Measurements from ENCODE around the gene CHI3L1.
A peak's percentile ranks its signal among the peaks of the same experiment; 100 is the strongest.

CHI3L1 gene

DNA sequence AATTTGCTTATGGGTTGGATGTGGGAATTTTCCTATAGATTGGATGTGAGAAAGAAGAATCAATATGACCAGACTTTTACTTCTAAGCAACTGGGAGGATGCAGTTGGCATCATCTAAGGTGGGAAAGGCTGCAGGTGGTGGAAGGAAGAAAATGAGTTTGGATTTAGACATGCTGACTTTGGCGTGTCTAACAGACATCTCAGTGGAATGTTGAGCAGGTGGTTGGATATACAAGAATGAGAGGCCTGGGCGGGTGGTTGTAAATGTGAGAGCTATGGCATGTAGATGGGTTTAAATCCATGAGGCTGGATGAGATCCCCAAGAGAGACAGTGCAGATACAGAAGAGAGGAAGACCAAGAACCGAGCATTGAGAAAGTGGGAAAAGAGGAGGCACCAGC is 48.4 kb downstream of the CHI3L1 start:
- Histone ChIP-seq H3K27ac (ENCODE audit: low read depth, low read length) (no peak overlapping the region), H3K4me1 (ENCODE audit: control insufficient read depth in 5 of 5, insufficient read depth in 5 of 5, low read length in 5 of 5) (peaks cover 0 to 50% (median 22%) of the 10 kb centered on the region in 5 donors), H3K9ac (ENCODE audit: low read length in 5 of 5) (no peak overlapping the region), H3K4me3 (ENCODE audit: low read depth in 1 of 5, low read length in 5 of 5) (no peak overlapping the region), H3K9me3 (ENCODE audit: control insufficient read depth in 5 of 5, low read length in 5 of 5) (no peaks in the 10 kb centered on the region), H3K36me3 (ENCODE audit: control insufficient read depth in 5 of 5, insufficient read depth in 5 of 5, low read length in 5 of 5) (no peaks in the 10 kb centered on the region), H3K27me3 (ENCODE audit: control insufficient read depth in 5 of 5, insufficient read depth in 4 of 5, low read length in 5 of 5) (peaks cover 0 to 2% (median 0%) of the 10 kb centered on the region in 5 donors)

DNA sequence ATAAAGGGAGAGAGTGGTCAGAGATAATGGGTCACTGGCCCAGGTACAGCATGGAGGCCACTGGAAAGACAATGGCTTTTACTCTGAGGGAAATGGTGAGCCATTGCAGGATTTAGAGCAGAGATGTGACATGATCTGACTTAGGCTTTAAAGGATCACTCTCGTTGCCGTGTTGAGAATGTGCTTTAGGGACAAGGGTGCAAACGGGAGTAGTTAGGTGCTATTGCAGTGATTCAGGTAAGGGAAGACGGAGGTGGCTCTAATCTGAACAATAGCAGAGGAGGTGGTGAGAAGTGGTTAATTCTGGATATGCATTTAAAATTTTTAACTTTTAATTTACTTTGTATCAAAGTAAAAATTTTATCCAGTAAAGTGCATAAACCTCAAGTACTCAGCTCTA is 49.2 kb downstream of the CHI3L1 start:
- H3K27ac ChIP-seq (ENCODE audit: low read depth, low read length) = no peak overlapping the region
- H3K9me3 ChIP-seq (ENCODE audit: control insufficient read depth in 5 of 5, low read length in 5 of 5) = no peaks in the 10 kb centered on the region
- no peak overlapping the region for H3K4me3 ChIP-seq (ENCODE audit: low read depth in 1 of 5, low read length in 5 of 5)
- peaks cover 0 to 2% (median 0%) of the 10 kb centered on the region in 5 donors for H3K27me3 ChIP-seq (ENCODE audit: control insufficient read depth in 5 of 5, insufficient read depth in 4 of 5, low read length in 5 of 5)
- peaks cover 0 to 51% (median 26%) of the 10 kb centered on the region in 5 donors for H3K4me1 ChIP-seq (ENCODE audit: control insufficient read depth in 5 of 5, insufficient read depth in 5 of 5, low read length in 5 of 5)
- H3K9ac ChIP-seq (ENCODE audit: low read length in 5 of 5) = no peak overlapping the region
- H3K36me3 ChIP-seq (ENCODE audit: control insufficient read depth in 5 of 5, insufficient read depth in 5 of 5, low read length in 5 of 5) = no peaks in the 10 kb centered on the region

DNA sequence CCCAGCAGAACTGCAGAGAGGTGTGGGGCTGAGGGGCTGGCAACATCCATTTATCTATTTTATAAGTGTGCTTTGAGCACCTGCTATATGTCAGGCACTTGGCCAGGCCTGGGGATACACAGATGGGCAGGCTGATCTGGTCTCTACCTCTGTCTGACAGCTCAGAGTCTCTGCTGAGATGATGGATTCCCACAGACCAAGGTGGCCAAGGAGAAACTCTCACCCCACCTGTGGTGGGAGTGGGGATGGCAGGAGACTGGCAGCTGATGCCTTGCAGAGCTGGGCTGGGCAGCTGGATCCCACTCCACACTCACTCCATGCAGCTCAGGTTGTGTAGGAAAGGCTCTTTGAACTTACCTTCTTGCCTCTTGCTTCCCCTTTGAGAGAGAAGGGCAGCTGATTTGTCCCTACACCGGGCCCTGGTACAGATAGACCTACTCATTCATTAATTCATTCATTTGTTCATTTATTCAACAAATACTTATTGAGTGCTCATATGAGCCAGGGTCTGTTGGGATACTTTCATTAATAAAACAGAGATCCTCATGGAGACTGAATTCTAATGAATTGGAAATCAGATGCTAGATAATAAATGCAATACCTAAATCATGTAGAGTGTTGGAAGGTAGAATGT is 50.0 kb downstream of the CHI3L1 start:
- H3K4me3 ChIP-seq (ENCODE audit: low read depth in 1 of 5, low read length in 5 of 5) = no peak overlapping the region
- no peak overlapping the region for H3K27ac ChIP-seq (ENCODE audit: low read depth, low read length)
- H3K36me3 ChIP-seq (ENCODE audit: control insufficient read depth in 5 of 5, insufficient read depth in 5 of 5, low read length in 5 of 5) = no peaks in the 10 kb centered on the region
- H3K9ac ChIP-seq (ENCODE audit: low read length in 5 of 5) = no peak overlapping the region
- no peaks in the 10 kb centered on the region for H3K9me3 ChIP-seq (ENCODE audit: control insufficient read depth in 5 of 5, low read length in 5 of 5)
- H3K4me1 ChIP-seq (ENCODE audit: control insufficient read depth in 5 of 5, insufficient read depth in 5 of 5, low read length in 5 of 5) = peaks cover 0 to 59% (median 34%) of the 10 kb centered on the region in 5 donors
- H3K27me3 ChIP-seq (ENCODE audit: control insufficient read depth in 5 of 5, insufficient read depth in 4 of 5, low read length in 5 of 5) = no peaks in the 10 kb centered on the region

DNA sequence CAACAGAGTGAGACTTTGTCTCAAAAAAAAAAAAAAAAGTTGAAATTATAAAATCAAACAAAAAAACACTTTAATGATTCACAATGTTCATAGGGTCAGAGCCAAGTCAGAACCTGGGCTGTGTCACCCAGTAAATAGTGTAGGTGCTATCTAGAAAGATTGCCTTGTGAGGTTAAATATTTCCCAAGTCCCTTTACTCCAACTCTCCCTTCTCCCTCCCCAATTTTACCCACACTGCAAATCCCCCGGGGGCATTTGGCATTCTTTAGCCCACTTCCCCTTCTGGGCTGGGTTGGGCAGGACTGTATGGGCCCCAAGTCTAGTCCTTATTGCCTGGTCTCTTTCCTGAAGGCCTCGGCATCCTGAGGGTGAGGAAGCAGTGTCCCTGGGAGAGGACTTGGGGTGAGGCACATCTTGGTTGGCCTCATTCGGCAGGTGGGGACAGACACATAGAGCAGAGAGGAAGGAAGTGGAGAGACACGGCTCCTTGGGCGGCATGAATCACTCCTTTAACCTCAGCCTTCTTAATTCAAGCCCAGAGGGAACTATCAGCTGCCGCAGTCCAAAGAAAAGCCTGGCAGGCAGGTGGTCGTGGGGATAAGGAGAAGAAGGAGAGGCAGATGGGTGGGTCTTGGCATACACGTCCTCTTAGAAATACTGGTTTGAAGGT is 50.7 kb downstream of the CHI3L1 start:
- Histone ChIP-seq H3K4me1 (ENCODE audit: control insufficient read depth in 5 of 5, insufficient read depth in 5 of 5, low read length in 5 of 5) (peaks cover 0 to 61% (median 37%) of the 10 kb centered on the region in 5 donors), H3K27ac (ENCODE audit: low read depth, low read length) (no peak overlapping the region), H3K9ac (ENCODE audit: low read length in 5 of 5) (peak overlapping the region in 1 of 5 donors; percentile 13), H3K4me3 (ENCODE audit: low read depth in 1 of 5, low read length in 5 of 5) (peak overlapping the region in 1 of 5 donors; percentile 11), H3K9me3 (ENCODE audit: control insufficient read depth in 5 of 5, low read length in 5 of 5) (no peaks in the 10 kb centered on the region), H3K27me3 (ENCODE audit: control insufficient read depth in 5 of 5, insufficient read depth in 4 of 5, low read length in 5 of 5) (no peaks in the 10 kb centered on the region), H3K36me3 (ENCODE audit: control insufficient read depth in 5 of 5, insufficient read depth in 5 of 5, low read length in 5 of 5) (no peaks in the 10 kb centered on the region)

DNA sequence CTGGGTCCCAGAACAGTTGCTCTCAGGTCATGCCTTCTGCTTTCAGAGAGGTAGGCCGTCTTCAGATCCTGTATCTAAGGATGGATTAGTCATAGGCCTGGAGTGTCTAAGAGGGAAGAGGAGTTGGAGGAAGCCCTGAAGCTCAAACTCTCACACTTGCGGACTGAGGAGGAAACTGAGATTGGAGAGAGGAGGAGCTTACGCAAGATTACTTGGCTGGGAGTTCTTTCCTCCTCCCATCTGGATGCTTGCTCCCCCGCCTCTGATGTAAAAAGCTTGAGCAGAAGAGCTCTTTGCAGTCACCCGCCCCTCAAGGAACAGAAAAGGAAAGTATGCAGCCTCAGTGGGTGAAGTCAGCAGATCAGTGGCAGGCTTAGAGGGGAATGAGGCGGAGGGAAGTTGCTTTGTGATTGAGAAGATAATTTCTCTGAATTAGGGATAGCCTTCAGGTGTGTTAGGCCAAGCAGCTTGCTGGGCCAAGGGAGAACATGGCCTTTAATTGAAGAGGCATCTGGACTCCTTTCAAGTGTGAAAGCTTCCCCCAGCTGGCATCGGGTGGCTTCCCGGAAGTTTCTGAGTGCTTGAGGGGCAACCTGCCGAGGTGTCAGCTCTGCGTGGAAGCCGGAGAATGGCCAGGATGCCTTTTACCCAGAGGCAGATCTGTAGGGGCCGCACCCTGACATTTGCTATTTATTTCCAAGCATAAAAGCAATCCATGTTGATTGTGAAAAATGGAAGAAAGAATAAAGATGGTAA is 52.4 kb downstream of the CHI3L1 start:
- Histone ChIP-seq H3K4me1 (ENCODE audit: control insufficient read depth in 5 of 5, insufficient read depth in 5 of 5, low read length in 5 of 5) (peaks cover 1 to 71% (median 53%) of the 10 kb centered on the region in 5 donors), H3K27me3 (ENCODE audit: control insufficient read depth in 5 of 5, insufficient read depth in 4 of 5, low read length in 5 of 5) (no peaks in the 10 kb centered on the region), H3K9ac (ENCODE audit: low read length in 5 of 5) (peak overlapping the region in 2 of 5 donors; percentile 36 to 40), H3K27ac (ENCODE audit: low read depth, low read length) (peak overlapping the region; percentile 86), H3K36me3 (ENCODE audit: control insufficient read depth in 5 of 5, insufficient read depth in 5 of 5, low read length in 5 of 5) (no peaks in the 10 kb centered on the region), H3K4me3 (ENCODE audit: low read depth in 1 of 5, low read length in 5 of 5) (no peak overlapping the region), H3K9me3 (ENCODE audit: control insufficient read depth in 5 of 5, low read length in 5 of 5) (no peaks in the 10 kb centered on the region)

DNA sequence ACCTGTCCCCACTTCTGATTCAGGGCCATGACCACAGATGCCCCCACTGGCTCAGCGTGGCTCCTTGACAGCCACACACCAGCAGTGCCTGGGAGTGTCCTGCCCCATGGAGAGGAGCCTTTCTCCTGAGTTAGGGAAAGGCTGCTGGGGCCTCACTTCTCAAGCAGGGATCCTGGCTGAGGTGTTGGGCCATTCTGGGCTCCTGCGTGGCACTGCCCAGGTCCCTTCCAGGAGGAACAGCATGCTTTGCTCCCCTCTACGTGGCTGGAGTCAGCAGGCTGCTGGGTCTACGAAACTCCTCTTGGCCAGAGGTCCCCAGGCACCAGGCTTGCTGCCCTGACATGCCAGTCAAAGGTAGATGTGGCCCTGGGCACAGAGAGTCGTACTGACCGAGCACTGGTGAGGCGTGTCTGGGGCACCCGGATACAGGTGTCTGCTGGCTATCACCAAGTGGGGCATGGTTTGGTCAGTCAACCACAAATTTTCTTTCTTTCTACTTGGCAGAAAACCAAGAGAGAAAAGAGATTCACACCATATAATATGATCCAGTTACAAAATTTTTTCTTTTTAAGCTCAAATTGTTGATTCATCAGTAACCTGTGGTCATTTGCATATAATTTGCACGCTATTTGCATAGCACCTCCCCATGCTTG is 54.8 kb downstream of the CHI3L1 start:
- peak overlapping the region; percentile 72 for H3K27ac ChIP-seq (ENCODE audit: low read depth, low read length)
- no peak overlapping the region for H3K4me3 ChIP-seq (ENCODE audit: low read depth in 1 of 5, low read length in 5 of 5)
- peaks cover 1 to 96% (median 78%) of the 10 kb centered on the region in 5 donors for H3K4me1 ChIP-seq (ENCODE audit: control insufficient read depth in 5 of 5, insufficient read depth in 5 of 5, low read length in 5 of 5)
- peak overlapping the region in 1 of 5 donors; percentile 2 for H3K9ac ChIP-seq (ENCODE audit: low read length in 5 of 5)
- H3K27me3 ChIP-seq (ENCODE audit: control insufficient read depth in 5 of 5, insufficient read depth in 4 of 5, low read length in 5 of 5) = peaks cover 0 to 7% (median 2%) of the 10 kb centered on the region in 5 donors
- no peaks in the 10 kb centered on the region for H3K9me3 ChIP-seq (ENCODE audit: control insufficient read depth in 5 of 5, low read length in 5 of 5)
- H3K36me3 ChIP-seq (ENCODE audit: control insufficient read depth in 5 of 5, insufficient read depth in 5 of 5, low read length in 5 of 5) = no peaks in the 10 kb centered on the region

DNA sequence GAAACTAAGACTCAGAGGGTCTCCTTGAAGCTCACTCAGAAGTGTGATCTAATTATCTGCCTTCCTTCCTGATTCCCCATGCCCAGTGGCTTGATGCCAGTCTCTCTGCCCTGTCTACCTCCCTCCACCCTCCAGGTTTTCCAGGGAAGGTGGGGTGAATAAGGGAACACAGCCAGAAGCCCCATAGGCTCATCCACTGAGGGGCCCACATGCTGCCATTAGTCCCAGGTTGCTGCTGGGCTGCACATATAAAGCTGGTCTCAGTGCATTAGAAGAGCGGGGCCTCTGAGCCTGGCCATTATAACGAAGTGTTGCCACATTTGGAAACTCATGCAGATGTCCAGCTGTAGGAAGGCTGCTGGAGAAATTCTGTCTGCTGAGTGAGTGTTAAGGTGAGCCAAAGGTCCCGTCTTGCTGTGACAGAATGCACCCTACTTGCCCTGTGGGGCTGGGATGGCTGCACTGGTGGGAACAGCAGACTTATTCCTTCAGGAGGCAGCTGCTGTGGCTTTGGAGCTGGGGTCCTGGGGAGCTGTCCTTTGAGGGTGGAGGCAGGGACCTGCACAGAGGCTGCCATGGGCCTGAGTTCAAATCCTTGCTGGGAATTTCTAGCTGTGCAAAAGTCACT is 56.0 kb downstream of the CHI3L1 start:
- Histone ChIP-seq H3K36me3 (ENCODE audit: control insufficient read depth in 5 of 5, insufficient read depth in 5 of 5, low read length in 5 of 5) (no peaks in the 10 kb centered on the region), H3K9ac (ENCODE audit: low read length in 5 of 5) (peak overlapping the region in 1 of 5 donors; percentile 2), H3K4me1 (ENCODE audit: control insufficient read depth in 5 of 5, insufficient read depth in 5 of 5, low read length in 5 of 5) (peaks cover 1 to 94% (median 79%) of the 10 kb centered on the region in 5 donors), H3K27ac (ENCODE audit: low read depth, low read length) (peak overlapping the region; percentile 72), H3K4me3 (ENCODE audit: low read depth in 1 of 5, low read length in 5 of 5) (peak overlapping the region in 1 of 5 donors; percentile 26), H3K27me3 (ENCODE audit: control insufficient read depth in 5 of 5, insufficient read depth in 4 of 5, low read length in 5 of 5) (peaks cover 0 to 10% (median 4%) of the 10 kb centered on the region in 5 donors), H3K9me3 (ENCODE audit: control insufficient read depth in 5 of 5, low read length in 5 of 5) (no peaks in the 10 kb centered on the region)

DNA sequence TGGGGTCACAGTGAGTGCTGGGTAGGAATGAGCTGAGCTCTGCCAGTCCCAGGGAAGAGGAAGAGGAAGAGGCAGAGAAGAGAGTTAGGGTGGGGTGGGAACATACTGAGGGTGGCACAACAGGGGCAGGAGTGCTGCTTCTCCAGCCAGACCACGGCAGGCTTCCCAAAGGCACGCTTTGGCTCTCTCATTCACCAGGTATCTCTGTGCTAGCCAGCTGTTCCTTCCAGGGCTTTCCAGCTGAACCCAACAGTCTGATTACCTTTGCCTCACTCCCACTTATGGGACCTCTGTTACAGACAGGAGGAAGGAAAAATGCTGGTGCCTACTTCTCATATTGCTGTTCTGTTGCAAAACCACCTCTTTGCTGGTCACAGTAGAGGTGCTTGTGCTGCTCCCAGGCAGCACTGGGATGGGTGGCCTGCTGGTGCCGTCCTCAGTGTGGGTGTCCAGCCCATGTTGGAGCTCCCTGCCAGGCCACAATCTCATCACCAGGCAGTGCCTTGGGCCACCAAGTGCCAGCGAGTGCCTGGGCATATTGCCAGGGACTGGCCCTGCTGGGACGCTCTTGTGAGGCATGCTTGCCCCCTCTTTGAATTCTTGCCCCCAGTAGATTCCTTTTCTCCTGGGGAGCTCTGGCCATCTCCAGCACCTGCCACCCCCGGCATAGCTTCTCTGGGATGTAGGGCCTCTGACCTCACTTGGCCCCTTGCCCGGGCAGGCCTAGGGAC is 56.8 kb downstream of the CHI3L1 start:
- Histone ChIP-seq H3K27me3 (ENCODE audit: control insufficient read depth in 5 of 5, insufficient read depth in 4 of 5, low read length in 5 of 5) (peaks cover 0 to 15% (median 6%) of the 10 kb centered on the region in 5 donors), H3K9ac (ENCODE audit: low read length in 5 of 5) (peak overlapping the region in 1 of 5 donors; percentile 2), H3K27ac (ENCODE audit: low read depth, low read length) (peak overlapping the region; percentile 72), H3K36me3 (ENCODE audit: control insufficient read depth in 5 of 5, insufficient read depth in 5 of 5, low read length in 5 of 5) (no peaks in the 10 kb centered on the region), H3K9me3 (ENCODE audit: control insufficient read depth in 5 of 5, low read length in 5 of 5) (no peaks in the 10 kb centered on the region), H3K4me1 (ENCODE audit: control insufficient read depth in 5 of 5, insufficient read depth in 5 of 5, low read length in 5 of 5) (peaks cover 1 to 86% (median 79%) of the 10 kb centered on the region in 5 donors), H3K4me3 (ENCODE audit: low read depth in 1 of 5, low read length in 5 of 5) (peak overlapping the region in 1 of 5 donors; percentile 49)

Measured in subcutaneous abdominal adipose tissue (tissue), 5 donors.